HG03575 (cell line): ENCODE data around the gene NECTIN4.

Experiments used
- ATAC-seq: cut with Tn5 transposase; IDR thresholded peaks from one replicate; pipeline ENCODE4 v1.9.1; 2021; ENCODE audit not compliant: unreplicated experiment, insufficient number of reproducible peaks, low FRiP score; ENCODE audit errors: extremely low read depth

Gene NECTIN4

DNA sequence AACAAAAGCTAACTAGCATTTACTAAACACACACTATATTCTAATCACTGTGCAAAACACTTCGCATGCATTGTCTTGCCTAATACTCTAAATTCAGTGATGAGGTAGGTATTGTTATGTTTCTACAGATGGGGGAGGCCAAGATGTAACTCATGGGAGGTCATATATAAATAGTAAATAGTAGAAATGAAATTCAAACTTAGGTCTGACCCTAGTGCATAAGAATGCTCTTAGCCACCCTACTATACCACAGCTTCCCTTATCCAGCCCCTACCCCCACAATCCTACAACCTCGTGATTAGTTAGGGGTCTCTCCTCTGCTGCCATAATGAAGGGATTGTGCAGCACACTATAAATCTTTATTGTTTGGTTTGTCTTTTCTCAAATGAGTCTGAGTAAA lies 25.2 kb upstream of the NECTIN4 start:
- no peak for ATAC-seq

DNA sequence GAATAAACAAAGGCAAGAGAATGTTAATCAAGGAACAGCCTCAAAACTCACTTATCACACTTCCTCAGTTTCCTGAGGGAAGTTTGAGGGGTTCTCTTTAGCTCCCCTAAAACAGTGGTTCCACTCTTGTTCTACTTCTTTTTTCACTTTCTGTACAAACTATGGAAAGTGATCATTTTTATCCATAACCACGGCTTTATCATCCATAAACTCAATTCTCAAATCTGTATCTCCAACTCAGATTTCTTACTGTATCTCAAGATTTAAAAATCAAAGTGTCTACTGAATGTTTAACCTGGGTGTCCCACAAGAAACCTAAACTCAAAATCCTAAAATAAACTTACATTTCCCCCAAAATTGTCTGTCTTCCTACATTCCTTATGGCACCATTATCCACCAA lies 24.6 kb upstream of the NECTIN4 start:
- ATAC-seq: no peak

GRCh38 chr1:161111527-161111926 lies 22.2 kb upstream of the NECTIN4 start:
- no peak for ATAC-seq

GRCh38 chr1:161111117-161111516 lies 21.8 kb upstream of the NECTIN4 start:
- no peak for ATAC-seq

- no peak for ATAC-seq
Measured at GRCh38 chr1:161106431-161106830, 17.1 kb upstream of the NECTIN4 start.

GRCh38 chr1:161100556-161100955 lies 11.2 kb upstream of the NECTIN4 start:
- ATAC-seq: no peak

DNA sequence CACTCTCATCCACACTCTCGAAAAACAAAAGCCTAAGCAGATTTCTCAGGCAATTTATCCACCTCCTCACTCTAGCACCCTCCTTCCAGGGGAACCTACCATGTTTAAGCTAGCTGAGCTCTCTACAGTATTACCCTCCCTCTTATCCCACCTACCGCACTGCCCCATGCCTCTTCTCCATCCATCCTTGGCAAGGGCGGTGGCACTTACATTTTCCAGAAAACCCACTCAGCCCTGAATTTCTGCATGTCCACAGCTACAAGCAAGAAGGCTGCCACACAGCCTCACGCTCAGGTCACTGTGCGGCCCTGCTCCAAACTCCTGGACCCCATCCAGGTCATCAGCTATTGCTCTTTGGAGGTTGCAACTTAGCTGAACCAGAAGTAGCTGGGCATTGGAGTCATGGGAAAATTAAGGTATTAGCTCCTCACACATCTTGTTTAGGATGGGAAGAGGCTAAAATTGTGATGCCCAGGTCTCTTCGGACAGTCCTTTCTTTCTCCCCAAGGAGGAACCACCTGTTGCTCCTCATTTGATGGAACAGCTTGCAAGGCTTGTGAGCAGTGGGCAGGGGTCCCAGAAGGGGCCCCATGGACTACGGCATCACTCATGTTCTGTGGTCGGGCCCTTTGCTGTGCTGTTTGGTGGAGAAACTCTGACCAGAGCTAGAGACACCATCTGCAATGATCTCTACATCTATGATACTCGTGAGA lies 9.9 kb upstream of the NECTIN4 start:
- no peak for ATAC-seq

- no peak for ATAC-seq
Measured at GRCh38 chr1:161098210-161099068, 9.1 kb upstream of the NECTIN4 start, which contains the start of gene KLHDC9. Gene KLHDC9, plus strand, starts transcription at chr1:161098361. Its CDS starts 175 bp downstream, at chr1:161098536.

GRCh38 chr1:161096530-161096929 lies 7.2 kb upstream of the NECTIN4 start:
- no peak for ATAC-seq

DNA sequence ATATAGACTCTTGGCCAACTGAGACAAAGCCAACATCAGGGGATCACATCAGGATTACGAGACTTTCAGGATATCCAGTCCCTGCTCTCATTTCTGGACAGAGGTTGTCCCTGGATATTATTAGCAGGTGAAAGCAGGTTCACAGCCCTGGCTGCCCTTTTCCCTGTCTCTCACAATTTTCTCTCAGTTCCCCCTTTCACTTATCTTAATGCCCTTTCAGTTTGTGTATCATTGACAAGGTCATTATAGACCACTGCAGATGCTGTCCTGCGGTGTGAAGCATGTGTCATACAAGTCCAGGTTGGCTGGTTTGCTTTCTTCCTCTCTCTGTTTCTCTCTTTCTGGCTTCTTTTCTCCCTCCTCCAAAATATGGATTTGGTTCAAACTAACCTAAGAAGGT lies 6.7 kb upstream of the NECTIN4 start:
- ATAC-seq: no peak

GRCh38 chr1:161095230-161095629 lies 5.9 kb upstream of the NECTIN4 start:
- ATAC-seq: no peak

GRCh38 chr1:161094481-161094880 lies 5.1 kb upstream of the NECTIN4 start:
- ATAC-seq: no peak

- ATAC-seq: no peak
Measured at GRCh38 chr1:161092621-161093028, 3.3 kb upstream of the NECTIN4 start.

GRCh38 chr1:161091796-161092507 lies 2.6 kb upstream of the NECTIN4 start:
- ATAC-seq: no peak

DNA sequence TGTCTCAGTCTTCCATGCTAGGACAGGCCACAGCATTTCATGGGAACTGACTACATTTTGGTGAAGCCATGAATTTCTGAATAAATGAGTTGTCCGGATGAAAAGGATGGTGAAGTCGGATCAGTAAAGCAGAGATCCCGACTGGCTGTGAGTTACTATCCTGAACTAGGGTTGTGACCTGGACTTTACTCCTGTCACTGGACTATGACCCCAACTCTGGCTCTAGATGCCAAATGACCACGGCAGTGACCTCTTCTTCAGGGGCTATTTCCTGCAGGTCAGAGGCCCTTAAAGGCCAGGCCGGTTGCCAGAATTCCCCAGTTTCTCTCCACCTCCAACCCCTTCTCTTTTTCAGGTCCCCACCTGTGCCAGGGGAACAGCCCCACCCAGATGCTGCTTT lies 1.7 kb upstream of the NECTIN4 start:
- no peak for ATAC-seq

DNA sequence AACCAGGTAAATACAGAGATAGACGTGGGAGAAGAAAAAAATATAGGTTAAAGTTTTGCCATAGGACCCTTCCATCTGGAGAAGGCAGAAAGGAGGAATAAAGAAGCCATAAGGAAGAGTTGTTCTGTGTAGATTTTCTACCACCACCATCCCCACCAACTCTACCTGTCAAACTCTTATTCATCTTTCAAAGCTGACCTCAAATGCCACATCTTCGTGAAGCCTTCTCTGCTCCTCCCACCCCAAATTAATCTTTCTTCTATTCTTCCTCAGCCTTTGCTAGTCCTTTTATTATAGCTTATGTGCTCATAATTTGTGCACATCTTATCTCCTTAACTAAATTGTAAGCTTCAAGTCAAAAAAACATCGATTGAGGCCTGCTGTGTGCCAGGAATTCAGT lies 1.3 kb upstream of the NECTIN4 start:
- no peak for ATAC-seq

- no peak for ATAC-seq
Measured at GRCh38 chr1:161089938-161090337, 580 bp upstream of the NECTIN4 start.

- no peak for ATAC-seq
Measured at GRCh38 chr1:161088587-161089110, 709 bp downstream of the NECTIN4 start.

DNA sequence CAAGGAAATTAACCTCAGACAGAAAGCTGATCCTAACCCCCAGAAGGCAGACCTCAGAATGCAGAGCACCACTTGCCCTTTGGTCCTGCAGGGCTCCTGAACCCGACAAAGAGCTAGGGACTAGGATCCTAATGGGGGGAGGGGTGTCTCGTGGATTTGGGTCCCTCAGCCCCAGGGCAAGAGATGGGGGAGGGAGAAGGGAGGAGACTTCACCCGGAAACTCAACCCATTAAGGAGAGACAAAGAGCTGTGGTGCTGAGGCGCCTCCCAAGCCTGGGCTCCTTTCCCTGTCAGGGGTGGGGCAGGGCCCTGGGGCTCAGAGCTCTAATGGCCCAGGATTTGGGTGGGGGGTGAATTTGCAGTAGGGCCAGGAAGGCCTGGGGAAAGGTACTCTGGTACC lies 2.9 kb downstream of the NECTIN4 start:
- ATAC-seq: no peak
